Measurements from ENCODE around the gene BIRC2. TPM values are rescaled to one million over a fixed set of nuclear protein-coding genes. Genes with fewer than 3 reads are reported as not detected.

BIRC2 gene
- total and polyA plus RNA-seq, 9 of the 15 experiments (the other 6 are each of a cell fraction or from before 2014, with no cell fraction given) = 14.3 to 45.9 (median 20.7) TPM

DNA sequence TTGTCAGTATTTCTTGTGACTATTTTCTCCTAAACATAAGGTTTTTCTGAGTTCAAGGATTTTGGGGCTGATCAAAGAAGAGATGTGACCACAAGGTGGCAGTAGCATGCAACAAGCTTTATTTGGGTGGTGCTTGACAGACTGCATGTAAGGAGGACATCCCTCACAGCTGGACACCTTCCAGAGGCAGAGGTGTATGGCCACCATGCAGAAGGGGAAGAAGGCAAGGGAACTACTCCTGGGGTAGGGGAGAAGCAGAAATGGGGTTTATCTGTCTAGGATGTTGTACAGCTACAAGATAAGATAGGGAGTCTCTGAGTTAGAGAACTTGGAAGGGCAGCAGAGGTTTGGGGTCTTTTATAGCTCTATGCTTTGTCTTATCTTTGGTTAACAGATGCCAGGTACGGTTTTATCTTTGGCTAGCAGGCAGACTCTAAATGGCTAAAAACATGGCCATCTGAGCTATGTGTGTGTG lies 5.1 kb upstream of the BIRC2 start (continued):
- no peak for TF ChIP-seq E2F5 (CRISPR knock-in tag; IDR thresholded peaks at IDR 0.05)
- peak; percentile 100 for TF ChIP-seq SMARCE1 (IDR thresholded peaks at IDR 0.05)
- peak; percentile 40; the same call in 1 of the 2 replicates for TF ChIP-seq HMBOX1 (IDR thresholded peaks at IDR 0.05)
- peak; percentile 48; the same call in 1 of the 2 replicates for TF ChIP-seq NKRF (IDR thresholded peaks at IDR 0.05; ENCODE audit: borderline replicate concordance)
- TF ChIP-seq ZBTB33 (CRISPR knock-in tag; IDR thresholded peaks at IDR 0.05) = peak; percentile 55; the same call in 1 of the 2 replicates
- TF ChIP-seq, protein P1, sequence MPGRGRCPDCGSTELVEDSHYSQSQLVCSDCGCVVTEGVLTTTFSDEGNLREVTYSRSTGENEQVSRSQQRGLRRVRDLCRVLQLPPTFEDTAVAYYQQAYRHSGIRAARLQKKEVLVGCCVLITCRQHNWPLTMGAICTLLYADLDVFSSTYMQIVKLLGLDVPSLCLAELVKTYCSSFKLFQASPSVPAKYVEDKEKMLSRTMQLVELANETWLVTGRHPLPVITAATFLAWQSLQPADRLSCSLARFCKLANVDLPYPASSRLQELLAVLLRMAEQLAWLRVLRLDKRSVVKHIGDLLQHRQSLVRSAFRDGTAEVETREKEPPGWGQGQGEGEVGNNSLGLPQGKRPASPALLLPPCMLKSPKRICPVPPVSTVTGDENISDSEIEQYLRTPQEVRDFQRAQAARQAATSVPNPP (IDR thresholded peaks at IDR 0.05; ENCODE audit: borderline replicate concordance, insufficient read depth, insufficient read length) = no peak
- TF ChIP-seq ZFP30 (CRISPR knock-in tag; IDR thresholded peaks at IDR 0.05; ENCODE audit: borderline replicate concordance) = no peak
- TF ChIP-seq HSF4 (CRISPR knock-in tag; IDR thresholded peaks at IDR 0.05; ENCODE audit: borderline replicate concordance) = no peak
- TF ChIP-seq, protein P2, sequence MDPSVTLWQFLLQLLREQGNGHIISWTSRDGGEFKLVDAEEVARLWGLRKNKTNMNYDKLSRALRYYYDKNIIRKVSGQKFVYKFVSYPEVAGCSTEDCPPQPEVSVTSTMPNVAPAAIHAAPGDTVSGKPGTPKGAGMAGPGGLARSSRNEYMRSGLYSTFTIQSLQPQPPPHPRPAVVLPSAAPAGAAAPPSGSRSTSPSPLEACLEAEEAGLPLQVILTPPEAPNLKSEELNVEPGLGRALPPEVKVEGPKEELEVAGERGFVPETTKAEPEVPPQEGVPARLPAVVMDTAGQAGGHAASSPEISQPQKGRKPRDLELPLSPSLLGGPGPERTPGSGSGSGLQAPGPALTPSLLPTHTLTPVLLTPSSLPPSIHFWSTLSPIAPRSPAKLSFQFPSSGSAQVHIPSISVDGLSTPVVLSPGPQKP (CRISPR knock-in tag; IDR thresholded peaks at IDR 0.05) = no peak
- TF ChIP-seq ZNF699 (CRISPR knock-in tag; IDR thresholded peaks at IDR 0.05; ENCODE audit: insufficient replicate concordance) = no peak
- TF ChIP-seq SAP30 (IDR thresholded peaks at IDR 0.05; ENCODE audit: borderline replicate concordance, insufficient read depth, low read depth, low read length, poor library complexity, severe bottlenecking) = no peak
- no peak for TF ChIP-seq SAFB (IDR thresholded peaks at IDR 0.05; ENCODE audit: borderline replicate concordance, low read depth, low read length)
- TF ChIP-seq MAZ (CRISPR knock-in tag; conservative IDR thresholded peaks at IDR 0.05 in 1 of 2, IDR thresholded peaks at IDR 0.05 in 1 of 2) = peak; percentile 70 to 78
- TF ChIP-seq DNMT1 (IDR thresholded peaks at IDR 0.05) = 0 out of 2 replicates have a peak, but pooled peaks have one; percentile 38
- no peak for TF ChIP-seq ZNF511 (CRISPR knock-in tag; IDR thresholded peaks at IDR 0.05)
- peak; percentile 90 for TF ChIP-seq KHSRP (IDR thresholded peaks at IDR 0.05)
- no peak for TF ChIP-seq HNRNPL (IDR thresholded peaks at IDR 0.05; ENCODE audit: low read depth, low read length)
- TF ChIP-seq CHCHD3 (CRISPR knock-in tag; IDR thresholded peaks at IDR 0.05) = no peak
- TF ChIP-seq POLR2A (conservative IDR thresholded peaks at IDR 0.05) = no peak

Data from K562 (cell line).